IMR-90 (cell line): Measurements from ENCODE around the gene ERVMER34-1. TPM values are rescaled to one million over a fixed set of nuclear protein-coding genes. Genes with fewer than 3 reads are reported as not detected.

Experiments
- ATAC-seq: fragments of 200-7000 bp; cut with Tn5 transposase; 2 replicates; pipeline ENCODE4 v1.9.1; 2020; ENCODE audit warnings: low read depth, mild to moderate bottlenecking, moderate library complexity
- BruUV-seq: library from RNA; stranded (reverse); fragments of 400-500 nt; replicated peaks from 2 replicates; lab custom pipeline; 2021; lab: Mats Ljungman, UMichigan
- CTCF ChIA-PET: fragments of 300-600 bp; formaldehyde crosslinking; extraction: SDS; loops from one replicate; lab custom pipeline; 2021; ENCODE audit warnings: antibody characterized with exemption; lab: Yijun Ruan, JAX
- POLR2A ChIA-PET: fragments of 300-600 bp; sonication (Branson Sonifier 250); formaldehyde crosslinking; loops from one replicate; lab custom pipeline; 2022; ENCODE audit warnings: antibody characterized with exemption; ENCODE audit not compliant: unreplicated experiment; lab: Charles Lee
- DNase-seq: peaks from one replicate; pipeline ENCODE4 v3.0.0; 2013
- H2AFZ ChIP-seq: replicated peaks from 2 replicates; pipeline ENCODE3; 2013; ENCODE audit warnings: low read length, mild to moderate bottlenecking; ENCODE audit not compliant: poor library complexity
- H2AK5ac ChIP-seq: 2 replicates; pipeline ENCODE4 v1.6.1; 2013; ENCODE audit warnings: low read depth, low read length, inconsistent platforms
- H2AK9ac ChIP-seq: replicated peaks from 2 replicates; pipeline ENCODE3; 2013; ENCODE audit warnings: mild to moderate bottlenecking, low read depth, low read length, moderate library complexity; ENCODE audit not compliant: poor library complexity
- H2BK120ac ChIP-seq: 2 replicates; pipeline ENCODE4 v1.6.1; 2013; ENCODE audit warnings: low read depth, low read length, inconsistent platforms
- H2BK15ac ChIP-seq: 3 replicates; pipeline ENCODE4 v1.6.1; 2013; ENCODE audit warnings: low read depth, low read length, inconsistent platforms
- H2BK20ac ChIP-seq: 2 replicates; pipeline ENCODE4 v1.6.1; 2013; ENCODE audit warnings: low read depth, mild to moderate bottlenecking, inconsistent platforms, low read length, moderate library complexity
- H2BK5ac ChIP-seq: 2 replicates; pipeline ENCODE4 v1.6.1; 2013; ENCODE audit warnings: mild to moderate bottlenecking, low read depth, low read length, inconsistent platforms; ENCODE audit not compliant: poor library complexity, severe bottlenecking
- H3K14ac ChIP-seq: replicated peaks from 2 replicates; pipeline ENCODE4 v1.6.1; 2013; ENCODE audit warnings: low read depth, low read length, inconsistent platforms
- H3K18ac ChIP-seq: 2 replicates; pipeline ENCODE4 v1.6.1; 2013; ENCODE audit warnings: low read depth, low read length, control low read depth
- H3K23ac ChIP-seq: 2 replicates; pipeline ENCODE4 v1.6.1; 2013; ENCODE audit warnings: low read depth, low read length, inconsistent platforms
- H3K27ac ChIP-seq: 2 replicates; pipeline ENCODE4 v1.5.1; 2013; ENCODE audit warnings: mild to moderate bottlenecking, control low read depth, low read length; ENCODE audit not compliant: insufficient read depth
- H3K27me3 ChIP-seq: 2 replicates; pipeline ENCODE4 v1.6.1; 2013; ENCODE audit warnings: low read length; ENCODE audit not compliant: control insufficient read depth, insufficient read depth
- H3K36me3 ChIP-seq: 2 replicates; pipeline ENCODE4 v1.6.1; 2013; ENCODE audit warnings: low read length, mixed read lengths; ENCODE audit not compliant: control insufficient read depth, insufficient read depth
- H3K4ac ChIP-seq: 2 replicates; pipeline ENCODE4 v1.6.1; 2013; ENCODE audit warnings: low read depth, low read length, inconsistent platforms
- H3K4me1 ChIP-seq: 2 replicates; pipeline ENCODE4 v1.6.1; 2013; ENCODE audit warnings: low read length, mixed read lengths; ENCODE audit not compliant: control insufficient read depth, insufficient read depth
- H3K4me2 ChIP-seq: 2 replicates; pipeline ENCODE4 v1.6.1; 2013; ENCODE audit warnings: low read depth, mild to moderate bottlenecking, control low read depth, low read length, moderate library complexity
- H3K4me3 ChIP-seq: 2 replicates; pipeline ENCODE4 v1.5.1; 2013; ENCODE audit warnings: low read depth, mild to moderate bottlenecking, control low read depth, low read length, moderate library complexity; ENCODE audit not compliant: insufficient read depth
- H3K56ac ChIP-seq: 2 replicates; pipeline ENCODE4 v1.6.1; 2013; ENCODE audit warnings: low read length, inconsistent platforms; ENCODE audit not compliant: insufficient read depth; ENCODE audit errors: extremely low read depth
- H3K79me1 ChIP-seq, 2 experiments: 2 replicates each; pipeline ENCODE4 v1.6.1; 2013; ENCODE audit warnings: low read length in 2 of 2, inconsistent platforms in 1 of 2, low read depth in 1 of 2
- H3K9ac ChIP-seq: 2 replicates; pipeline ENCODE4 v1.6.1; 2013; ENCODE audit warnings: low read depth, low read length, control low read depth
- H3K9me1 ChIP-seq: 2 replicates; pipeline ENCODE4 v1.6.1; 2013; ENCODE audit warnings: low read length, inconsistent platforms; ENCODE audit not compliant: insufficient read depth
- H3K9me3 ChIP-seq: 2 replicates; pipeline ENCODE4 v1.6.1; 2013; ENCODE audit warnings: low read length; ENCODE audit not compliant: control insufficient read depth, insufficient read depth
- H4K20me1 ChIP-seq: 2 replicates; pipeline ENCODE4 v1.6.1; 2013; ENCODE audit warnings: low read length, inconsistent platforms; ENCODE audit not compliant: insufficient read depth
- H4K5ac ChIP-seq: 2 replicates; pipeline ENCODE4 v1.6.1; 2013; ENCODE audit warnings: mild to moderate bottlenecking, low read depth, low read length, control low read depth
- H4K8ac ChIP-seq, 2 experiments: 2 replicates each; pipeline ENCODE4 v1.6.1; 2013; ENCODE audit warnings: low read depth in 2 of 2, low read length in 2 of 2, control low read depth in 1 of 2, inconsistent platforms in 1 of 2
- H4K91ac ChIP-seq: 2 replicates; pipeline ENCODE4 v1.6.1; 2013; ENCODE audit warnings: low read depth, low read length, inconsistent platforms; ENCODE audit not compliant: insufficient read depth
- MXI1 ChIP-seq: IDR thresholded peaks from 2 replicates; pipeline ENCODE4 v1.6.1; 2012; ENCODE audit warnings: low read depth, mild to moderate bottlenecking, low read length, moderate library complexity, borderline replicate concordance
- RAD21 ChIP-seq: IDR thresholded peaks from 2 replicates; pipeline ENCODE4 v1.6.1; 2012; ENCODE audit warnings: low read length, improper control_type of control experiment
- RCOR1 ChIP-seq: IDR thresholded peaks from 2 replicates; pipeline ENCODE4 v1.6.1; 2012; ENCODE audit warnings: mild to moderate bottlenecking, low read length, improper control_type of control experiment; ENCODE audit not compliant: insufficient replicate concordance
- dilution Hi-C: fragments of 300-500 bp; cut with HindIII; formaldehyde crosslinking; loops from one replicate; pipeline ENCODE4 v1.14.3; 2018; ENCODE audit warnings: low sequenced_read_pairs; ENCODE audit not compliant: unreplicated experiment
- in situ Hi-C: fragments of 300-500 bp; cut with MboI; formaldehyde crosslinking; loops from 3 replicates; pipeline ENCODE4 v1.14.3; 2019; ENCODE audit warnings: low sequenced_read_pairs, inconsistent platforms, mixed read lengths
- intact Hi-C: fragments of 100-400 bp; cut with micrococcal nuclease; formaldehyde crosslinking; loops from 2 replicates; pipeline ENCODE4 v1.10.0; 2022
- polyA plus RNA-seq, 3 experiments: library from polyadenylated mRNA; depleted of rRNA; stranded (reverse); fragments of >200 nt; gene quantifications; 2 replicates each; pipeline ENCODE4 v1.2.3, GENCODE V29; 2012; ENCODE audit warnings: low replicate concordance in 1 of 3
- total RNA-seq: library from RNA; depleted of rRNA; stranded (reverse); fragments of >200 nt; gene quantifications from 2 replicates; pipeline ENCODE4 v1.2.3, GENCODE V29; 2012
- TF ChIP-seq, protein P1 (sequence below): fragments of 150-350 bp; IDR thresholded peaks from 2 replicates; pipeline ENCODE4 v1.6.1; 2016; ENCODE audit warnings: low read depth, mild to moderate bottlenecking, low read length, moderate library complexity, borderline replicate concordance

ERVMER34-1 gene
- total and polyA plus RNA-seq, 2 of the 4 experiments (the other 2 are of a cell fraction), result not detected

DNA sequence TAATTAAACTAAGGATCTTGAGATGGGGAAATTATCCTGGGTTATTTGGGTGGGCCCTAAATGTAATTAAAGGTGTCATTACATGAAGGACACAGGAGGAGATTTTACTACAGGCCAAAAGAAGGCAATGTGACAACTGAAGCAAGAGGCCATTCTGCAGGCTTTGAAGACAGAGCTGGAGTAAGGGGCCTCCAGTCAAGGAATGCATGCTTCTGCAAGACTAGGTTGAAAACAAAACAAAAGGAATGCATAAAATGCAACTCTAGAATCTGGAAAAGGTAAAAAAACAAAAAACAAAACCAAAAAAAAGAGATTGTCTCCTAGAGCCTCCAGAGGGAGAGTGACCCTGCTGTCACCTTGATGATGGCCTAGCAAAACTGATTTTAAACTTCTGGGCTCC lies 21.6 kb downstream of the ERVMER34-1 start:
- Histone ChIP-seq H2BK15ac (no peak overlapping the region), H2AFZ (no peak overlapping the region), H2AK9ac (no peak overlapping the region), H3K14ac (no peak overlapping the region), H2BK20ac (no peak overlapping the region), H3K79me1 (no peaks in the 10 kb centered on the region), H4K91ac (no peak overlapping the region), H3K4me1 (no peaks in the 10 kb centered on the region), H3K4me3 (no peak overlapping the region), H3K56ac (no peak overlapping the region), H3K9ac (no peak overlapping the region), H2AK5ac (no peak overlapping the region), H3K27me3 (no peaks in the 10 kb centered on the region), H4K20me1 (no peaks in the 10 kb centered on the region), H3K23ac (no peak overlapping the region), H2BK5ac (no peak overlapping the region), H4K8ac (no peak overlapping the region), H3K18ac (no peak overlapping the region), H3K4me2 (no peak overlapping the region), H3K4ac (no peak overlapping the region), H2BK120ac (no peak overlapping the region), H3K9me1 (no peaks in the 10 kb centered on the region), H3K9me3 (no peaks in the 10 kb centered on the region), H3K27ac (no peak overlapping the region), H4K5ac (no peak overlapping the region), H3K36me3 (no peaks in the 10 kb centered on the region)
- no TSS peak for BruUV-seq
- ATAC-seq (no peak), DNase-seq (no peak)
- ChIA-PET POLR2A (no interaction called here), CTCF (no interaction called here)
- dilution Hi-C loops, result no loop called here
- in situ Hi-C loops, result loop anchor here (10.0 kb wide), 1 partner anchor 255 kb away; no protein-coding TSS in a partner anchor
- TF ChIP-seq, protein P1, sequence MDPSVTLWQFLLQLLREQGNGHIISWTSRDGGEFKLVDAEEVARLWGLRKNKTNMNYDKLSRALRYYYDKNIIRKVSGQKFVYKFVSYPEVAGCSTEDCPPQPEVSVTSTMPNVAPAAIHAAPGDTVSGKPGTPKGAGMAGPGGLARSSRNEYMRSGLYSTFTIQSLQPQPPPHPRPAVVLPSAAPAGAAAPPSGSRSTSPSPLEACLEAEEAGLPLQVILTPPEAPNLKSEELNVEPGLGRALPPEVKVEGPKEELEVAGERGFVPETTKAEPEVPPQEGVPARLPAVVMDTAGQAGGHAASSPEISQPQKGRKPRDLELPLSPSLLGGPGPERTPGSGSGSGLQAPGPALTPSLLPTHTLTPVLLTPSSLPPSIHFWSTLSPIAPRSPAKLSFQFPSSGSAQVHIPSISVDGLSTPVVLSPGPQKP, result no peak
- no peak for TF ChIP-seq MXI1
- no peak for TF ChIP-seq RAD21
- TF ChIP-seq RCOR1, result no peak
- intact Hi-C loops, result no loop called here
